GDM1 (cell line): ENCODE measurements around the gene ROR1.
"Not testable (repeated sequence)": the region's sequence is repeated elsewhere in the genome, so short reads cannot be mapped to it uniquely, and the experiment has no call there.

Source experiments
- DNase-seq: peaks from one replicate; lab custom pipeline; 2025; lab: John Stamatoyannopoulos, UW

Gene ROR1

DNA sequence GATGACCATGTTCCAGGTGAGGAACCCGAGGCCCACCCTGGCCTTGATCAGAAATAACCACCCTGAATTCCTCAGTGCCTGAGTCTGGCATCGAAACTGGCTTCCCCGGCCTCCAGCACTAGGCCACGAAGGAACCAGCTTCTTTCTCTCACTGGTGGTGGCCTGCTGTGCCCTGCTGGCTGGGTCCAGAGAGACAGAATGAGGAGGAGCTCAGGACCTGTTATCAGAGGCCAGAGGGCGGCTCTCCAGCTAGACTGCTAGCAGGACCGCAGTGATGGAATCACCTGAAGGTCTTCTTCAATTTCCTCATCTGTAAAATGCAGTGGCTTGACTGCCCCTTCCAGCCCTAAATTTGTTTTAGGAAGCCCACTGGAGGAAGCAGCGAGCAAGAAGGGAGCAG lies 20.5 kb downstream of the ROR1 start:
- no peak for DNase-seq

GRCh38 chr1:63794939-63795378 lies 21.1 kb downstream of the ROR1 start:
- DNase-seq = no peak

DNA sequence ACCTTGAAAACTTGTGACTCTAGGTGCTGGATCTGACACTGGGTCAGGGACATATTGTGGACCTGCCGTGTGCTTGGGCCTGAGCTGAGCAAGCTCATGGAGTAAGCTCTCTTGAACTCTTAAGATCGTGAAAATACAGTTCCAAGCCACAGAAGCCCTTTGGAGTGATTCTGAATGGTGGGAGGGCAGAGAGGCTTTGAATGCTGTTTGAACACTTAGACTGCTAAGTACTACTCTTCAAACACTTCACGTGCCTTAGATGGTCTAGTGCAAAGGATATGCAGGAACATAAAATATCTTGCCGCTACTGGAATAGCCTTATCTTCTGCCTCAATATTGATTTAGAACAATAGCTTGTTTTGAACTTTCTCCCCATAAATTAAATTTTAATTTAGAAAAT lies 21.6 kb downstream of the ROR1 start:
- no peak for DNase-seq

GRCh38 chr1:63797056-63797726 lies 23.4 kb downstream of the ROR1 start:
- no peak for DNase-seq

- no peak for DNase-seq
Observed at GRCh38 chr1:63798284-63798683, 24.5 kb downstream of the ROR1 start.

DNA sequence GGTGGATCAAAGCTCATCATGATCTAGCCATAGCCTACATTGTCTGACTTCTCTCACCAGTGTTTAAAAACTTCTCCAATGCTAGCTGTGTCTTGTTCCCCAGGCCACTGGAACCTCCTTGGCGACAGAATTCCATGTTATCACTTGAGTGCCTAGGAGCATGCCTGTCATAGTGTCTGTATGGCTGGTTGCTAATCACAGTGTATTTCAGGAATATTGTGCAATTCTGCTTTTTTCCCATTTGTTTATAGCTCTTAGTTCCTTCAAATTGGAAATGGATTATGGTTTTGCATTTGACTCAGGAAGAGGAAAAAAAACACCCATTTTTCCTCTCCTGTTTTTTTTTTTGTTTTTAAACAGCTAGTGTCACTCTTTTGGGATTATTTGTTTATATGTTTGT lies 25.5 kb downstream of the ROR1 start:
- DNase-seq = no peak

DNA sequence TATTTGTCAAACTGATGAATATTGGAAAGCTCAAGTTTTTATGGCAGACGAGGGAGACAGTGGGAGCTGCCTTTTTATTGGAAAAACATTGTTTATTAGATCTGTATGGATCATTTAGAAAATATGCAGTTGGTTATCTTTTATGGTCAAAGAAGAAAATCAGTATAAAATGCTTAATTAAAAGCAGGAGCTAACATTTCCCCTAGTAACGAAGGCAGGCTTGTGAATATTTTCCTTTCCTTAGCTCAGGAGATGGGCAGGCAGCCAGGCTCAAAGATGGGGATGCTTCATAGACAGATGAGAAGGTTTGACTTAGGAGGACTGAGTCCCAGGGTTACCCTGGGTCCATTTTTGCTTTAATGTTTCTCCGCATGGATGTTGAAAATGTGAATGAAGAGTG lies 26.0 kb downstream of the ROR1 start:
- no peak for DNase-seq

DNA sequence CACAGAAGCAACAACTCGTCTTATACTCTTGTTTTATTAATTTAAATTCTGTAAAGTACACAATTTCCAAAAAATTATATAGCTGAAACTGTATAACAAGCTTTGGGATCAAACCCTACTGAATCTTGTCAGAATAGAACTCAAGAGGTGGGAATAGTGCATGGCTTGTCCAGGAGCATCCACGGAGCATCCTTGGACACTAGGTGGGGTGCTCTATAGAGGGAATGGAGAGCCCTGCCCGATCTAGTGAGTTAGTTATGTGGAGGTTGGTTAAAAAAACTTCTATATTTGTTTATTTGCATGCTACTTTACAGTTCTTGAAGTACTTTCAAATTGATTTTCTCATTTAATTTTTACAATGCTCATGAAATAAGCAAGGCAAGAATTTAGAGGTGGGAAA lies 28.3 kb downstream of the ROR1 start:
- DNase-seq = no peak

DNA sequence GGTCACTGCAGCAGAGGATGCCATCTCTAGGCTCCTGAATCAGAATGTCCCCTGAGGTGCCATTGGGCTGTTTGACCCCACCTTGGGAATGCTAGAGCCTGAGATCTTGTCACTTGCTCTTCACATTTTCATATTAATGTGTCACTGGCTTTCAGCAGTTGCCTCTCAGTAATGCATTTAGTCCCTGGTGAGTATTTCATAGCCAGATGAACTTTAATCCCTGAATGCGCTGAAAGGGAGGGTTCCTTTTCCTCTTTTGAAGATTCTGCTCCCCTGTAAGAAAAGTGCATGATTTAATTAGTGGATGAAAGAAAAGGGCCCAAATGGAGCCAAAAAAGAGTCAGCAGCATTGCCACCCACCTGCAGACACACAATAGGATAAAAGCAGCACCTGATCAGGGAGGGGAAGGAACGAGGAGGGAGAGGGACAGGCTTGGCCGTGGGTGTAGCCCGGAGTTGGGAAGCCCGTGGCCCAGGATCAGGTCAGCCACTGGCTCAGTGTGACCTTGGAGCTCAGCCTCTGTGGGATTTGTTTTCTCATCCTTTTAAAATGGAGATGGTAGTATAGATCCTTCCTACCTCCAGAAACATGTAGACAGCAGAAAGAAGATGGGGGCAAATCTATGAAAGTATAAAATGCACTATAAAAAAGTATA lies 31.1 kb downstream of the ROR1 start:
- DNase-seq = no peak

GRCh38 chr1:63807046-63807445 lies 33.2 kb downstream of the ROR1 start:
- no peak for DNase-seq

GRCh38 chr1:63810936-63811469 lies 37.2 kb downstream of the ROR1 start:
- no peak for DNase-seq

GRCh38 chr1:63812071-63812700 lies 38.4 kb downstream of the ROR1 start:
- DNase-seq = no peak

- DNase-seq = no peak
Observed at GRCh38 chr1:63813829-63814277, 40.0 kb downstream of the ROR1 start.

GRCh38 chr1:63816217-63816815 lies 42.5 kb downstream of the ROR1 start:
- not testable (repeated sequence) for DNase-seq

- no peak for DNase-seq
Observed at GRCh38 chr1:63817152-63817667, 43.4 kb downstream of the ROR1 start.

DNA sequence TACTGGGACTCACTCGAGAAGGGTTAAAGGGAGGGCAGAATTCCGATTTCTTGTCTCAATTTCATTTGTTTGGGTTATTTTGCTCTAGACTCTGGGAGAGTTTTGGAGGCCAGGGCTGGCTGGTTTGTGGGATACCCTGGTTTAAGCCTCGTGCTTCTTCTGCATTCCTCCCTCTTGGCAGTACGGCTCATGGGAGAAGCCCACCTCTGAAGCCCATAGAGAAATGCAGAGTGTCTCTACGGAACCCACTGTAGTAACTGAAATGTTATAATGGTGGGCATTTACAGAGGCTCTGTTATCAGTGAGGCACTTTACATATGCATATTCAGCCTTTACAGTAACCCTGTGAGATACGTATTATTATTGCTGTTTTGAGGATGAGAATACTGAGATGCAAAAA lies 43.9 kb downstream of the ROR1 start:
- DNase-seq = no peak

- DNase-seq = no peak
Observed at GRCh38 chr1:63818567-63819325, 44.9 kb downstream of the ROR1 start.

DNA sequence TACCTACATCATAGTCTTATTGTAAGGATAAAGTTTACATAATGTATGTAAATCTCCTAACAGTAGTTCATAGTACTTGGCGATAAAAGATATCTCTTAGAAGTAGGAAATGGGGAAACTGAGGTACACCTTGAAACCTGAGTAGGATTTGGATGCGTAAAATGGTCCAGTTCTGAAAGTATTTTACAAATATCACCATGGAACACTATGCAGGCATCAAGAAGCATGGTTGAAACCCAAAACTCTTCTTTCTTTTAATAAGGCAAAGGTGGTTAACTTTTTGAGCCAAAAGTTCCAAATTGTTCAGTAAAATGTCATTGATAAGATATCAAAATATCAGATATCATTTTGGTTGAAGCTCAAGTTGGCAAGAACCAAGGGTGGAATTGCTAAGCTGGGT lies 46.0 kb downstream of the ROR1 start:
- DNase-seq = no peak

DNA sequence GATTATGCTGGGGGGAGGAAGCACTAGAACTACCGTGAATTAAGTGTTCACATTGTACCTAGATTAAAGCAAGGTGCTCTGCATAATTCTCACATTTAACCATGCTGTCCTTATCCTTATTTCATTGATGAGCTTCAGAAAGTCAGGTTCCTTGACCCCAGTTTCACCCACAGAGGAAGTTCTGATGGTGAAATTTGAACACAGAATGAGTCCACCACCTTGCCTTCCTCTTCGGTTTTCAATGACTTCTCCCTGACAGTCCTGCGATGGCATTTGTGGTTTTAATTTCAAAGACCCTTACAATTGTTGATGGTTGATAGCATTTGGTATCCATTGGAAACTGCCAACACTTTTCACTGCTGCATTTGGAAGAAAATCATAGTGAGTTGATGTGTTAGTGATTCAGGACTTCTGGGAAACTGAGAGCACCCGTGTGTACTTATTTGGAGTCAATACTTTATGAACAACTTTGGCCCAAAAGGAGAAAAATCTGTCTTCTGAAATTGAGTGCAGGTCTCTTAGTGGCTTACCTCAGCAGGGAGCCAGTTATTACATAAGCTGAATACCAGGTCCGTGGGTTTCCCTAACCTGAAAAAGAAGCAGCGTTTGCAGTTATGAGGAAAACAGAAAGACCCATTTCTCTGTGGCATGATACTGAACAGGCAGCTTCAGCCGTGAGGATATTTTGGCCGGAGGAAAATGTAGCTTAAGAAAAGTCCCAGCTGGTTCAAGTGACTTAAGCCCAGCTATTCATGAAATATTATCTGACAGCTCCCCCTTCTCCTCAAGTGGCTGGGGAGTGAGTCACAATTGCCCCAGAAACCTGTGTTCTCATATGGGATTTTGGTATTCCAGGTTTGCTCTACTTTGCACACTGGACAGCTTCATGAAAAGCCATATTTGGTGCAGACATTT lies 47.5 kb downstream of the ROR1 start:
- no peak for DNase-seq

- DNase-seq = no peak
Observed at GRCh38 chr1:63822540-63822939, 48.7 kb downstream of the ROR1 start.

- no peak for DNase-seq
Observed at GRCh38 chr1:63824451-63824850, 50.6 kb downstream of the ROR1 start.
